Neural cell (in vitro differentiated cells): ENCODE measurements around the gene NCOA7. TPM values are rescaled to one million over a fixed set of nuclear protein-coding genes. Genes with fewer than 3 reads are reported as not detected.

Experiments used
- H2AFZ ChIP-seq: fragments of 200-600, 300-800 bp; sonication (generic), shearing (Covaris generic); 2 replicates; pipeline ENCODE4 v1.6.0; 2014; ENCODE audit warnings: low read depth, mild to moderate bottlenecking, antibody characterized with exemption, low read length, moderate library complexity
- H3F3A ChIP-seq: fragments of 200-600 bp; shearing (Covaris generic); 2 replicates; pipeline ENCODE4 v1.6.1; 2016; ENCODE audit warnings: mild to moderate bottlenecking, moderate library complexity, mixed read lengths, antibody characterized with exemption, low read length; ENCODE audit not compliant: insufficient read depth, poor library complexity, severe bottlenecking
- H3K27ac ChIP-seq: fragments of 200-600, 300-800 bp; sonication (generic), shearing (Covaris generic); 2 replicates; pipeline ENCODE4 v1.5.1; 2014; ENCODE audit warnings: mild to moderate bottlenecking, low read length, moderate library complexity
- H3K27me3 ChIP-seq: fragments of 300-800, 200-600 bp; sonication (generic), shearing (Covaris generic); 2 replicates; pipeline ENCODE4 v1.6.0; 2014; ENCODE audit warnings: mild to moderate bottlenecking, low read depth, low read length, moderate library complexity; ENCODE audit not compliant: insufficient read depth
- H3K36me3 ChIP-seq: fragments of 300-800, 200-600 bp; sonication (generic), shearing (Covaris generic); 2 replicates; pipeline ENCODE4 v1.5.1; 2014; ENCODE audit warnings: mild to moderate bottlenecking, antibody characterized with exemption, low read length, moderate library complexity; ENCODE audit not compliant: insufficient read depth
- H3K4me2 ChIP-seq: fragments of 300-800, 200-600 bp; sonication (generic), shearing (Covaris generic); 2 replicates; pipeline ENCODE4 v1.6.0; 2014; ENCODE audit warnings: mild to moderate bottlenecking, low read length
- H3K4me3 ChIP-seq: fragments of 300-800, 200-600 bp; sonication (generic), shearing (Covaris generic); 2 replicates; pipeline ENCODE4 v1.5.1; 2014; ENCODE audit warnings: mild to moderate bottlenecking, low read length, moderate library complexity
- H3K79me2 ChIP-seq: fragments of 200-600 bp; shearing (Covaris generic); replicated peaks from 2 replicates; pipeline ENCODE4 v1.6.0; 2014; ENCODE audit warnings: mild to moderate bottlenecking, low read length, moderate library complexity; ENCODE audit not compliant: insufficient read depth
- H3K9ac ChIP-seq: fragments of 300-800, 200-600 bp; sonication (generic), shearing (Covaris generic); 2 replicates; pipeline ENCODE4 v1.6.1; 2016; ENCODE audit warnings: mild to moderate bottlenecking, low read length, mixed read lengths
- H3K9me2 ChIP-seq: fragments of 200-600 bp; shearing (Covaris generic); 2 replicates; pipeline ENCODE4 v1.6.1; 2016; ENCODE audit warnings: mild to moderate bottlenecking, low read length, mixed read lengths; ENCODE audit not compliant: insufficient read depth
- H3K9me3 ChIP-seq: fragments of 200-600, 300-800 bp; sonication (generic), shearing (Covaris generic); 2 replicates; pipeline ENCODE4 v1.6.1; 2016; ENCODE audit warnings: mild to moderate bottlenecking, mixed run types, low read length, moderate library complexity, mixed read lengths
- H4K20me1 ChIP-seq: fragments of 200-600 bp; shearing (Covaris generic); 2 replicates; pipeline ENCODE4 v1.6.1; 2016; ENCODE audit warnings: mild to moderate bottlenecking, mixed run types; ENCODE audit not compliant: insufficient read depth
- CTCF ChIP-seq: fragments of 450-650 bp; IDR thresholded peaks from 2 replicates; pipeline ENCODE4 v1.5.1; 2014; ENCODE audit warnings: antibody characterized with exemption, mild to moderate bottlenecking, moderate library complexity; ENCODE audit not compliant: poor library complexity, severe bottlenecking
- EP300 ChIP-seq: fragments of 450-650 bp; conservative IDR thresholded peaks from 2 replicates; pipeline ENCODE4 v1.6.1; 2014; ENCODE audit warnings: antibody characterized with exemption, mild to moderate bottlenecking, moderate library complexity; ENCODE audit not compliant: poor library complexity, severe bottlenecking
- EZH2 ChIP-seq: fragments of 200-600, 300-800 bp; shearing (Covaris generic), sonication (generic); IDR thresholded peaks from 2 replicates; pipeline ENCODE4 v1.6.1; 2014; ENCODE audit warnings: antibody characterized with exemption, low read length, borderline replicate concordance, mild to moderate bottlenecking; ENCODE audit not compliant: insufficient read depth, poor library complexity, severe bottlenecking
- MXI1 ChIP-seq: fragments of 450-650 bp; conservative IDR thresholded peaks from 2 replicates; pipeline ENCODE4 v1.6.1; 2014; ENCODE audit warnings: antibody characterized with exemption, mild to moderate bottlenecking; ENCODE audit not compliant: poor library complexity, severe bottlenecking
- RAD21 ChIP-seq: fragments of 450-650 bp; conservative IDR thresholded peaks from 2 replicates; pipeline ENCODE4 v1.6.1; 2014; ENCODE audit warnings: antibody characterized with exemption, mild to moderate bottlenecking, moderate library complexity
- REST ChIP-seq: IDR thresholded peaks from 2 replicates; pipeline ENCODE4 v1.6.1; 2012; ENCODE audit warnings: borderline replicate concordance
- SMC3 ChIP-seq: fragments of 450-650 bp; conservative IDR thresholded peaks from 2 replicates; pipeline ENCODE4 v1.6.1; 2014; ENCODE audit warnings: antibody characterized with exemption, mild to moderate bottlenecking, moderate library complexity; ENCODE audit not compliant: poor library complexity
- TAF1 ChIP-seq: IDR thresholded peaks from 2 replicates; pipeline ENCODE4 v1.6.1; 2012; ENCODE audit warnings: low read depth
- polyA plus RNA-seq: library from polyadenylated mRNA; depleted of rRNA; stranded (reverse); fragments of >200 nt; gene quantifications from 2 replicates; pipeline ENCODE4 v1.2.3, GENCODE V29; 2014

The NCOA7 gene
- polyA plus RNA-seq, 1 donor from 2014 or later = 17.1 TPM

GRCh38 chr6:125899726-125900182, 109.0 kb downstream of the NCOA7 start:
- H3K9me3 ChIP-seq = no peaks in the 10 kb centered on the region
- no peak overlapping the region for H3K27ac ChIP-seq
- no peaks in the 10 kb centered on the region for H3K27me3 ChIP-seq
- no peaks in the 10 kb centered on the region for H3K79me2 ChIP-seq
- no peak overlapping the region for H3K9ac ChIP-seq
- TF ChIP-seq TAF1 (no peak), EP300 (no peak), CTCF (no peak), MXI1 (no peak)
- no peaks in the 10 kb centered on the region for H4K20me1 ChIP-seq
- no peaks in the 10 kb centered on the region for H3F3A ChIP-seq
- no peaks in the 10 kb centered on the region for H3K36me3 ChIP-seq
- no peak overlapping the region for H3K4me2 ChIP-seq
- no peaks in the 10 kb centered on the region for H3K9me2 ChIP-seq
- H2AFZ ChIP-seq = no peak overlapping the region
- no peak overlapping the region for H3K4me3 ChIP-seq

GRCh38 chr6:125904871-125905270, 114.1 kb downstream of the NCOA7 start:
- H3K27ac ChIP-seq = no peak overlapping the region

More at GRCh38 chr6:125904871-125905270, 114.1 kb downstream of the NCOA7 start:
- H3K9me2 ChIP-seq = no peaks in the 10 kb centered on the region
- no peak overlapping the region for H2AFZ ChIP-seq
- H3K27me3 ChIP-seq = no peaks in the 10 kb centered on the region
- H3F3A ChIP-seq = no peaks in the 10 kb centered on the region
- H3K79me2 ChIP-seq = no peaks in the 10 kb centered on the region
- H4K20me1 ChIP-seq = no peaks in the 10 kb centered on the region
- TF ChIP-seq SMC3 (no peak), EZH2 (no peak), EP300 (no peak), TAF1 (no peak), REST (no peak), CTCF (no peak), RAD21 (no peak), MXI1 (no peak)
- peaks cover 4% of the 10 kb centered on the region for H3K36me3 ChIP-seq
- no peak overlapping the region for H3K4me3 ChIP-seq
- H3K4me2 ChIP-seq = no peak overlapping the region
- no peak overlapping the region for H3K9ac ChIP-seq
- no peaks in the 10 kb centered on the region for H3K9me3 ChIP-seq
